SK-N-SH treated with all-trans-retinoic acid at 6 μM for 48 hours (cell line): ENCODE data around the gene LYSMD3.

Experiments
- CSDC2 ChIP-seq: fragments of 250-450 bp; sonication (Bioruptor Pico); IDR thresholded peaks from 2 replicates; pipeline ENCODE4 v1.5.0; 2020; ENCODE audit warnings: mild to moderate bottlenecking, moderate library complexity
- CSRNP3 ChIP-seq: fragments of 250-450 bp; sonication (Bioruptor Pico); IDR thresholded peaks from 2 replicates; pipeline ENCODE4 v1.5.1; 2021; ENCODE audit warnings: mild to moderate bottlenecking, moderate library complexity
- GLIS3 ChIP-seq: fragments of 250-450 bp; sonication (Bioruptor Pico); IDR thresholded peaks from 2 replicates; pipeline ENCODE4 v1.5.0; 2020; ENCODE audit warnings: mild to moderate bottlenecking, moderate library complexity
- OSR1 ChIP-seq: fragments of 250-450 bp; sonication (Bioruptor Pico); IDR thresholded peaks from 2 replicates; pipeline ENCODE4 v1.8.0; 2022; ENCODE audit warnings: moderate library complexity, mild to moderate bottlenecking, inconsistent platforms
- PATZ1 ChIP-seq: fragments of 250-450 bp; sonication (Bioruptor Pico); IDR thresholded peaks from 2 replicates; pipeline ENCODE4 v1.8.0; 2020; ENCODE audit warnings: mild to moderate bottlenecking, moderate library complexity, borderline replicate concordance
- RARB ChIP-seq: fragments of 250-450 bp; sonication (Bioruptor Pico); IDR thresholded peaks from 2 replicates; pipeline ENCODE4 v1.8.0; 2021; ENCODE audit warnings: mild to moderate bottlenecking, moderate library complexity
- TCF4 ChIP-seq: fragments of 250-450 bp; sonication (Bioruptor Pico); IDR thresholded peaks from 2 replicates; pipeline ENCODE4 v1.8.0; 2021; ENCODE audit warnings: mild to moderate bottlenecking, moderate library complexity, borderline replicate concordance
- TOX ChIP-seq: fragments of 250-450 bp; sonication (Bioruptor Pico); IDR thresholded peaks from 2 replicates; pipeline ENCODE4 v1.8.0; 2021; ENCODE audit warnings: mild to moderate bottlenecking, moderate library complexity, borderline replicate concordance
- TSHZ2 ChIP-seq: fragments of 250-450 bp; sonication (Bioruptor Pico); IDR thresholded peaks from 2 replicates; pipeline ENCODE4 v1.5.0; 2020; ENCODE audit warnings: mild to moderate bottlenecking, moderate library complexity
- ZFP3 ChIP-seq: fragments of 250-450 bp; sonication (Bioruptor Pico); IDR thresholded peaks from 2 replicates; pipeline ENCODE4 v1.5.0; 2020; ENCODE audit warnings: mild to moderate bottlenecking, moderate library complexity
- ZFP30 ChIP-seq: fragments of 450-650 bp; formaldehyde crosslinking; IDR thresholded peaks from 2 replicates; pipeline ENCODE4 v1.5.0; 2022; ENCODE audit warnings: mild to moderate bottlenecking, moderate library complexity
- ZNF565 ChIP-seq: fragments of 450-650 bp; formaldehyde crosslinking; conservative IDR thresholded peaks from 2 replicates; pipeline ENCODE4 v1.5.0; 2020; ENCODE audit warnings: low read depth, mild to moderate bottlenecking, moderate library complexity

DNA sequence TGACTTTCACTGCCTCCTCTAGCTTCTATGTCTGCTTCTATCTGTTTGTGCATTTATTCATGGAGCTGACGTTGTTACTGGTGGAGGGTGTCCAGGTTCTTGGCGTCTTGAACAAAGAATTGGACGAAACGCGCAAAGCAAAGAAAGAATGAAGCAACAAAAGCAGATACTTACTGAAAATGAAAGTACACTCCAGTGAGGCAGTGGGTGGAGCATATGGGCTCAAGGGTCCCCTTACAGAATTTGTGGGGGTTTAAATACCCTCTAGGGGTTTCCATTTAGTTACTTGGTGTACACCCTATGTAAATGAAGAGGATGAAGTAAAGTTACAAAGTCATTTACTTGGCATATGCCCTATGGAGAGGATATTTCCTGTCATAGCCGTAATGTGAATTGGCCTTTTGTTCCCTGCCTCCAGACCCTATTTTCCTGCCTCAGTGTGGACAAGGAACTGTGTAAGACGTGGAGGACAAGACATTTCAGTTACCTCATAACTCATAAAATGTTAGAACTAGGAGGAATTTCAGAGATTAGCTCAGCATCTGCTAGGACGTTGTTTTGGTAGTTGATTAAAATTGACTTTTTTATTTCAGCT lies 51.7 kb downstream of the LYSMD3 start:
- TF ChIP-seq OSR1 (CRISPR knock-in tag) (no peak), TCF4 (CRISPR knock-in tag) (no peak), ZNF565 (no peak), TSHZ2 (CRISPR knock-in tag) (no peak), GLIS3 (no peak), PATZ1 (CRISPR knock-in tag) (no peak), ZFP30 (CRISPR knock-in tag) (no peak), CSDC2 (CRISPR knock-in tag) (no peak), TOX (CRISPR knock-in tag) (no peak), RARB (CRISPR knock-in tag) (no peak), ZFP3 (CRISPR knock-in tag) (no peak), CSRNP3 (CRISPR knock-in tag) (no peak)
